SK-N-SH (cell line): ENCODE results near the gene MCC.

Source experiments
- EZH2phosphoT487 ChIP-seq: fragments of 200-600 bp; sonication (generic); IDR thresholded peaks from 2 replicates; pipeline ENCODE4 v1.6.1; 2017; ENCODE audit warnings: low read depth, mixed run types, mild to moderate bottlenecking, antibody characterized with exemption, moderate library complexity, borderline replicate concordance
- GABPA ChIP-seq: IDR thresholded peaks from 2 replicates; pipeline ENCODE4 v1.4.0; 2012; ENCODE audit warnings: low read depth, mild to moderate bottlenecking
- MEF2A ChIP-seq: IDR thresholded peaks from 2 replicates; pipeline ENCODE4 v1.4.0; 2012; ENCODE audit warnings: low read depth, borderline replicate concordance
- POLR2AphosphoS5 ChIP-seq: IDR thresholded peaks from 2 replicates; pipeline ENCODE4 v1.6.1; 2012; ENCODE audit warnings: low read depth, low read length
- REST ChIP-seq: IDR thresholded peaks from 2 replicates; pipeline ENCODE4 v1.6.1; 2012; ENCODE audit warnings: mild to moderate bottlenecking, low read depth, low read length, moderate library complexity
- SMC3 ChIP-seq: IDR thresholded peaks from 2 replicates; pipeline ENCODE4 v1.6.1; 2012; ENCODE audit warnings: low read depth, low read length, improper control_type of control experiment
- TAF1 ChIP-seq: IDR thresholded peaks from 2 replicates; pipeline ENCODE4 v1.6.1; 2012; ENCODE audit warnings: low read depth, mild to moderate bottlenecking, low read length, moderate library complexity, borderline replicate concordance
- TF ChIP-seq, protein P1 (sequence below): fragments of 200-600 bp; sonication (generic); IDR thresholded peaks from 2 replicates; pipeline ENCODE4 v1.6.1; 2017; ENCODE audit warnings: antibody characterized with exemption, mild to moderate bottlenecking, moderate library complexity

- TF ChIP-seq POLR2AphosphoS5 = no peak
- TF ChIP-seq, protein P1, sequence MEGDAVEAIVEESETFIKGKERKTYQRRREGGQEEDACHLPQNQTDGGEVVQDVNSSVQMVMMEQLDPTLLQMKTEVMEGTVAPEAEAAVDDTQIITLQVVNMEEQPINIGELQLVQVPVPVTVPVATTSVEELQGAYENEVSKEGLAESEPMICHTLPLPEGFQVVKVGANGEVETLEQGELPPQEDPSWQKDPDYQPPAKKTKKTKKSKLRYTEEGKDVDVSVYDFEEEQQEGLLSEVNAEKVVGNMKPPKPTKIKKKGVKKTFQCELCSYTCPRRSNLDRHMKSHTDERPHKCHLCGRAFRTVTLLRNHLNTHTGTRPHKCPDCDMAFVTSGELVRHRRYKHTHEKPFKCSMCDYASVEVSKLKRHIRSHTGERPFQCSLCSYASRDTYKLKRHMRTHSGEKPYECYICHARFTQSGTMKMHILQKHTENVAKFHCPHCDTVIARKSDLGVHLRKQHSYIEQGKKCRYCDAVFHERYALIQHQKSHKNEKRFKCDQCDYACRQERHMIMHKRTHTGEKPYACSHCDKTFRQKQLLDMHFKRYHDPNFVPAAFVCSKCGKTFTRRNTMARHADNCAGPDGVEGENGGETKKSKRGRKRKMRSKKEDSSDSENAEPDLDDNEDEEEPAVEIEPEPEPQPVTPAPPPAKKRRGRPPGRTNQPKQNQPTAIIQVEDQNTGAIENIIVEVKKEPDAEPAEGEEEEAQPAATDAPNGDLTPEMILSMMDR = no peak
- no peak for TF ChIP-seq REST
- no peak for TF ChIP-seq EZH2phosphoT487
- TF ChIP-seq TAF1 = no peak
- TF ChIP-seq MEF2A = no peak
- no peak for TF ChIP-seq GABPA
- no peak for TF ChIP-seq SMC3
Measured at GRCh38 chr5:113331209-113331551, 157.1 kb downstream of the MCC start.
